Muscle of leg (tissue), 11 donors: ENCODE measurements around the gene CPNE7. TPM values are rescaled to one million over a fixed set of nuclear protein-coding genes. Genes with fewer than 3 reads are reported as not detected.

ENCODE experiments used
- DNase-seq: peaks from one replicate; pipeline ENCODE4 v3.0.0; 2013
- H3K27ac ChIP-seq: one replicate; pipeline ENCODE4 v1.5.1; 2013; ENCODE audit warnings: mild to moderate bottlenecking, low read length, control low read depth
- H3K27me3 ChIP-seq: one replicate; pipeline ENCODE4 v1.6.1; 2013; ENCODE audit warnings: low read length; ENCODE audit not compliant: control insufficient read depth, insufficient read depth
- H3K36me3 ChIP-seq: one replicate; pipeline ENCODE4 v1.6.1; 2013; ENCODE audit warnings: low read length; ENCODE audit not compliant: control insufficient read depth, insufficient read depth
- H3K4me1 ChIP-seq: one replicate; pipeline ENCODE4 v1.6.1; 2013; ENCODE audit warnings: low read length; ENCODE audit not compliant: control insufficient read depth, insufficient read depth
- H3K4me3 ChIP-seq: one replicate; pipeline ENCODE4 v1.5.1; 2013; ENCODE audit warnings: low read length, control low read depth
- H3K9me3 ChIP-seq: replicated peaks from 2 replicates; pipeline ENCODE4 v1.6.1; 2013; ENCODE audit warnings: low read depth, low read length; ENCODE audit not compliant: control insufficient read depth
- WGBS: methylation state at CpG from one replicate; pipeline ENCODE4 v1.1.5; 2013; ENCODE audit warnings: missing lambda C conversion rate; ENCODE audit not compliant: insufficient coverage; 5-methylcytosine and 5-hydroxymethylcytosine counted together
- polyA plus RNA-seq, 8 donors: library from polyadenylated mRNA; unstranded; fragments of 120-200 nt; gene quantifications; one replicate each; pipeline versions ENCODE4 v1.2.1 to v1.2.3, GENCODE V29; 2013; ENCODE audit warnings: inconsistent platforms in 1 of 8, low replicate concordance in 1 of 8; ENCODE audit not compliant: insufficient read length in 8 of 8, insufficient read depth in 1 of 8
- total RNA-seq: library from RNA; stranded (reverse); fragments of 120-200 nt; gene quantifications from one replicate; pipeline ENCODE4 v1.2.4, GENCODE V29; 2013

Gene CPNE7
- total and polyA plus RNA-seq, 9 donors = 0.09 to 0.53 (median 0.24) TPM; not detected in 1

GRCh38 chr16:89549007-89549700, 26.4 kb upstream of the CPNE7 start:
- 91% methylated on average over 10 of the region's 10 CpGs for WGBS

DNA sequence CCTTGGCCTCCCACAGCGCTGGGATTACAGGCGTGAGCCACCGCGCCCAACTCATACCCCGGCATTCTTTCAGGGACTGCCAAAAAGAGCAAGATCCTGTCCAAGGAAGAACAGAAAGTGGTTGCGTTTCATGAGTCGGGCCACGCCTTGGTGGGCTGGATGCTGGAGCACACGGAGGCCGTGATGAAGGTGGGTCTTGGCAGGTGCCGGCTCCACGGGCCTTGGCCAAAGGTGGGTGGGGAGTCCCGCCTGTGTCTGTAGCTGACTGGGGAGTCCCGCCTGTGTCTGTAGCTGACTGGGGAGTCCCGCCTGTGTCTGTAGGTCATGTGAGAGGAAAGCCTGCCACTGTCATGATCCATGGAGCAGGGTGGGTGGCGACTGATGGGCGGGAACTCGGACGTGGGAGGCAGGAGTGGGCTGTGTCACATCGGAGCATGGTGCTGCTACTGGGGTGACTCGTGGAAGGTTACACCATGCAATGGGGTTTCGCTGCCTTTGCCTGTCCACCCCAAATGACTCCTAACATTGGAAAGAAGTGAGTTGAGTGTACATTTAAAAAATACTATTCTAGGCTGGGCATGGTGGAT, 25.0 kb upstream of the CPNE7 start:
- no peak overlapping the region for H3K4me3 ChIP-seq
- no peak overlapping the region for H3K27ac ChIP-seq
- no peaks in the 10 kb centered on the region for H3K4me1 ChIP-seq
- no peaks in the 10 kb centered on the region for H3K27me3 ChIP-seq
- H3K36me3 ChIP-seq = peaks cover 91% of the 10 kb centered on the region
- 83% methylated on average over 19 of the region's 22 CpGs for WGBS
- H3K9me3 ChIP-seq = no peaks in the 10 kb centered on the region
- no peak for DNase-seq

More at GRCh38 chr16:89549007-89549700, 26.4 kb upstream of the CPNE7 start:
- no peaks in the 10 kb centered on the region for H3K9me3 ChIP-seq
- H3K27ac ChIP-seq = no peak overlapping the region
- H3K4me1 ChIP-seq = no peaks in the 10 kb centered on the region
- peaks cover 92% of the 10 kb centered on the region for H3K36me3 ChIP-seq
- no peak overlapping the region for H3K4me3 ChIP-seq
- H3K27me3 ChIP-seq = no peaks in the 10 kb centered on the region
- DNase-seq = no peak

DNA sequence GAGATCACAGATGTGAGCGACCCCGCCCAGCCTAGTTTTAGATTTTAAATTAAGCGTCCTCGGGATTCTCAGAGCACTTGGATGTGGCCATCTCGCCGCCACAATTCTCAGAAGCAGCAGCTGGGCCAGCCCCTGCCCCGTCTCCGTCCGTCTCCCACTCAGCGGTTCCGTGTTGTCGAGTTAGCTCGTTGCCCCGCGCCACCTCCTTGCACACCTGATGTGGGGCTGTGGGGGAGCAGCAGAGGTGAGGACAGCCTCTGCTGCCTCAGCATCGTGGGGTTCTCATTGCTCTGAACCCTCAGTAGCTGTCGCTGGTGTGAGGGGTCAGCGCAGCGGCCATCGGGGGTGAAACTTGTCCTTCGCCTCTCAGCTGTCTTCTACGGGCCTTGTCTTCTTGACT, 23.2 kb upstream of the CPNE7 start:
- Histone ChIP-seq H3K27me3 (no peaks in the 10 kb centered on the region), H3K4me1 (no peaks in the 10 kb centered on the region), H3K4me3 (no peak overlapping the region), H3K27ac (no peak overlapping the region), H3K9me3 (no peaks in the 10 kb centered on the region), H3K36me3 (peaks cover 95% of the 10 kb centered on the region)
- WGBS = 94% methylated on average over 16 of the region's 22 CpGs
- no peak for DNase-seq

DNA sequence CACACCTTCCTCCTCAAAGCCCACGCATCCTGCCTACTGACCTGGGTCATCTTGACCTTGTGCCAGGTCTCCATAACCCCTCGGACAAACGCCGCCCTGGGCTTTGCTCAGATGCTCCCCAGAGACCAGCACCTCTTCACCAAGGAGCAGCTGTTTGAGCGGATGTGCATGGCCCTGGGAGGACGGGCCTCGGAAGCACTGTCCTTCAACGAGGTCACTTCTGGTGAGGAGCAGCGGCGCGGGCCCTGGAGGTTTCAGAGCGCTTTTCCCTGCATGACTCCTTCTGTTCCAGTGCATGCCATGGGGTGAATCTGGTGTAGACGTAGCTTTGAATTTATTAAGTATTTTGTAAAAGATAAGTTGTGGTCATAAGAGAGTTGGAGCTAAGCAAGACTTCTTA, 22.6 kb upstream of the CPNE7 start:
- Histone ChIP-seq H3K27me3 (no peaks in the 10 kb centered on the region), H3K36me3 (peaks cover 97% of the 10 kb centered on the region)
- WGBS = 96% methylated on average over 12 of the region's 13 CpGs

GRCh38 chr16:89553733-89554132, 21.8 kb upstream of the CPNE7 start:
- no peaks in the 10 kb centered on the region for H3K4me1 ChIP-seq
- 94% methylated on average over 18 of the region's 18 CpGs for WGBS
- H3K36me3 ChIP-seq = peaks cover 90% of the 10 kb centered on the region
- no peaks in the 10 kb centered on the region for H3K27me3 ChIP-seq
- no peak overlapping the region for H3K27ac ChIP-seq
- no peaks in the 10 kb centered on the region for H3K9me3 ChIP-seq
- no peak for DNase-seq
- no peak overlapping the region for H3K4me3 ChIP-seq

More for the DNA sequence above, 22.6 kb upstream of the CPNE7 start:
- H3K4me1 ChIP-seq = no peaks in the 10 kb centered on the region
- no peak overlapping the region for H3K4me3 ChIP-seq
- H3K27ac ChIP-seq = no peak overlapping the region
- H3K9me3 ChIP-seq = no peaks in the 10 kb centered on the region
- DNase-seq = no peak

GRCh38 chr16:89554343-89554742, 21.2 kb upstream of the CPNE7 start:
- Histone ChIP-seq H3K36me3 (peaks cover 84% of the 10 kb centered on the region), H3K4me3 (no peak overlapping the region), H3K27ac (no peak overlapping the region), H3K27me3 (no peaks in the 10 kb centered on the region), H3K4me1 (no peaks in the 10 kb centered on the region), H3K9me3 (no peaks in the 10 kb centered on the region)
- DNase-seq = no peak
- WGBS = 97% methylated on average over 11 of the region's 12 CpGs

- DNase-seq = no peak
- Histone ChIP-seq H3K36me3 (peaks cover 75% of the 10 kb centered on the region), H3K27me3 (no peaks in the 10 kb centered on the region), H3K4me1 (peaks cover 4% of the 10 kb centered on the region), H3K4me3 (no peak overlapping the region), H3K9me3 (no peaks in the 10 kb centered on the region), H3K27ac (no peak overlapping the region)
- WGBS = 97% methylated on average over 16 of the region's 16 CpGs
Measured at GRCh38 chr16:89555265-89555664, 20.3 kb upstream of the CPNE7 start.

DNA sequence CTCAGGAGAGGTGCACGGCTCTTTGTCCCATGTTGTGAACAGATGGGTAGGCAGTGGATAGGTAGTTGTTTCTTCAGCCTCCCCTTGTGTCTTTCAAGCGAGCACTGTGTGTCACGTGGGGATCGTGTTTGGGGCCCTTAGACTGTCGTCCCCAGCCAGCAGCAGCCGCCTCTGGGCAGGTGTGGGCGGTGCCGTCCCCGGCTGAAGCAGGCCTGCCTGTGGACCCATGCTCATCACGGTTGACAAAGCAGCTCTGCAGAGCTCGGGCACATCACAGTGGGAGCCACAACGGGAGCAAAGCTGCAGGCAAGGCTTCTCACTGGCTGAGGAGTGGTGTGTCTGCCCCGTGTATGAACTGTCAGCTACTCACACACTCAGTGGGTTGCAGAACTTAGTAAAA, 19.8 kb upstream of the CPNE7 start:
- Histone ChIP-seq H3K36me3 (peaks cover 69% of the 10 kb centered on the region), H3K9me3 (no peaks in the 10 kb centered on the region)
- WGBS = 88% methylated on average over 12 of the region's 13 CpGs

DNA sequence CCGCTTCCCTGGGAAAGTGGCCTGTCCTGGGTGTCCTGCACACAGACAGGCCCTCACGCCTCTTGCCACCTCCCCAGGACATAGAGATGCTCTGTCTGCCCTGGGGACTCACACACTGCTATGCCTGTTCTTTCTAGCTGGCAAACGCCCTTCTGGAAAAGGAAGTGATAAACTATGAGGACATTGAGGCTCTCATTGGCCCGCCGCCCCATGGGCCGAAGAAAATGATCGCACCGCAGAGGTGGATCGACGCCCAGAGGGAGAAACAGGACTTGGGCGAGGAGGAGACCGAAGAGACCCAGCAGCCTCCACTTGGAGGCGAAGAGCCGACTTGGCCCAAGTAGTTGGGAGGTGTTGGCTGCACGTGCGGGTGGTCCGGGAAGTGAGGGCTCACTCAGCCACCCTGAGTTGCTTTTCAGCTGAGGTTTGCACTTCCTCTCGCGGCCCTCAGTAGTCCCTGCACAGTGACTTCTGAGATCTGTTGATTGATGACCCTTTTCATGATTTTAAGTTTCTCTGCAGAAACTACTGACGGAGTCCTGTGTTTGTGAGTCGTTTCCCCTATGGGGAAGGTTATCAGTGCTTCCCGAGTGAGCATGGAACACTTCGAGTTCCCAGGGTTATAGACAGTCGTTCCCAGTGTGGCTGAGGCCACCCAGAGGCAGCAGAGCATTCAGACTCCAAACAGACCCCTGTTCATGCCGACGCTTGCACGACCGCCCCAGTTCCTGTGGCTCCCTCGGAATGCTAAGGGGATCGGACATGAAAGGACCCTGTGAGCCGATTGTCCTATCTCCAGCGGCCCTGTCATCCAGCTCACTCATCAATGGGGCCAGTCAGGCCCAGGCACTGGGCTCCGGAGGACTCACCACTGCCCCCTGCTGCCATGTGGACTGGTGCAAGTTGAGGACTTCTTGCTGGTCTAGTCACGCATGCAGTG, 18.5 kb upstream of the CPNE7 start:
- peak; percentile 69 for DNase-seq
- Histone ChIP-seq H3K27ac (no peak overlapping the region), H3K4me3 (no peak overlapping the region), H3K27me3 (no peaks in the 10 kb centered on the region), H3K36me3 (peaks cover 66% of the 10 kb centered on the region), H3K4me1 (peaks cover 12% of the 10 kb centered on the region), H3K9me3 (no peaks in the 10 kb centered on the region)
- WGBS = 64% methylated on average over 32 of the region's 34 CpGs

More for the DNA sequence above, 19.8 kb upstream of the CPNE7 start:
- no peak overlapping the region for H3K27ac ChIP-seq
- no peak overlapping the region for H3K4me3 ChIP-seq
- peaks cover 4% of the 10 kb centered on the region for H3K4me1 ChIP-seq
- DNase-seq = no peak
- no peaks in the 10 kb centered on the region for H3K27me3 ChIP-seq
